ENCODE measurements around the gene KCND2. TPM values are rescaled to one million over a fixed set of nuclear protein-coding genes. Genes with fewer than 3 reads are reported as not detected.

Gene KCND2
- total RNA-seq, 2 experiments from 2014 or later: not detected

- DNase-seq: no peak
- CTCF ChIA-PET: no interaction called here
These were observed 47.4 kb downstream of the KCND2 start for GRCh38 chr7:120320218-120320961.

GRCh38 chr7:120327054-120327453 lies 54.1 kb downstream of the KCND2 start:
- ChIA-PET CTCF (no interaction called here), POLR2A (no interaction called here)
- H3K27me3 Mint-ChIP-seq (ENCODE audit: low read depth): no peaks in the 10 kb centered on the region
- ATAC-seq: no peak
- peaks cover 2% of the 10 kb centered on the region for H3K9me3 Mint-ChIP-seq (ENCODE audit: insufficient read depth)
- no peak overlapping the region for H3K27ac Mint-ChIP-seq
- no peaks in the 10 kb centered on the region for H3K36me3 Mint-ChIP-seq (ENCODE audit: low read depth)
- H3K4me1 Mint-ChIP-seq (ENCODE audit: low read depth): no peaks in the 10 kb centered on the region
- H3K4me3 Mint-ChIP-seq: no peak overlapping the region
- no peak for DNase-seq

More at GRCh38 chr7:120320218-120320961, 47.4 kb downstream of the KCND2 start:
- no peak for ATAC-seq
- H3K4me1 Mint-ChIP-seq (ENCODE audit: low read depth): no peaks in the 10 kb centered on the region
- no peaks in the 10 kb centered on the region for H3K27me3 Mint-ChIP-seq (ENCODE audit: low read depth)
- no peak overlapping the region for H3K4me3 Mint-ChIP-seq
- no peaks in the 10 kb centered on the region for H3K36me3 Mint-ChIP-seq (ENCODE audit: low read depth)
- no peak overlapping the region for H3K27ac Mint-ChIP-seq
- POLR2A ChIA-PET: no interaction called here
- H3K9me3 Mint-ChIP-seq (ENCODE audit: insufficient read depth): no peaks in the 10 kb centered on the region

GRCh38 chr7:120332433-120332832 lies 59.5 kb downstream of the KCND2 start:
- POLR2A ChIA-PET: no interaction called here
- H3K36me3 Mint-ChIP-seq (ENCODE audit: low read depth): no peaks in the 10 kb centered on the region

GRCh38 chr7:120334475-120334874 lies 61.5 kb downstream of the KCND2 start:
- Mint-ChIP-seq H3K27me3 (ENCODE audit: low read depth) (no peaks in the 10 kb centered on the region), H3K27ac (no peak overlapping the region)
- DNase-seq: no peak

More at GRCh38 chr7:120332433-120332832, 59.5 kb downstream of the KCND2 start:
- DNase-seq (no peak), ATAC-seq (no peak)
- Mint-ChIP-seq H3K9me3 (ENCODE audit: insufficient read depth) (peaks cover 3% of the 10 kb centered on the region), H3K4me3 (no peak overlapping the region), H3K27me3 (ENCODE audit: low read depth) (no peaks in the 10 kb centered on the region), H3K27ac (no peak overlapping the region), H3K4me1 (ENCODE audit: low read depth) (no peaks in the 10 kb centered on the region)
- CTCF ChIA-PET: no interaction called here

GRCh38 chr7:120337308-120337907 lies 64.4 kb downstream of the KCND2 start:
- Mint-ChIP-seq H3K36me3 (ENCODE audit: low read depth) (no peaks in the 10 kb centered on the region), H3K9me3 (ENCODE audit: insufficient read depth) (no peaks in the 10 kb centered on the region), H3K4me3 (no peak overlapping the region), H3K4me1 (ENCODE audit: low read depth) (no peaks in the 10 kb centered on the region), H3K27ac (no peak overlapping the region), H3K27me3 (ENCODE audit: low read depth) (no peaks in the 10 kb centered on the region)
- ATAC-seq (no peak), DNase-seq (no peak)
- ChIA-PET POLR2A (no interaction called here), CTCF (no interaction called here)

More at GRCh38 chr7:120334475-120334874, 61.5 kb downstream of the KCND2 start:
- ChIA-PET CTCF (no interaction called here), POLR2A (no interaction called here)
- no peak for ATAC-seq
- Mint-ChIP-seq H3K9me3 (ENCODE audit: insufficient read depth) (peaks cover 3% of the 10 kb centered on the region), H3K36me3 (ENCODE audit: low read depth) (no peaks in the 10 kb centered on the region), H3K4me3 (no peak overlapping the region), H3K4me1 (ENCODE audit: low read depth) (no peaks in the 10 kb centered on the region)

GRCh38 chr7:120344276-120344675 lies 71.3 kb downstream of the KCND2 start:
- Mint-ChIP-seq H3K4me3 (no peak overlapping the region), H3K27ac (no peak overlapping the region), H3K27me3 (ENCODE audit: low read depth) (no peaks in the 10 kb centered on the region), H3K4me1 (ENCODE audit: low read depth) (no peaks in the 10 kb centered on the region), H3K9me3 (ENCODE audit: insufficient read depth) (peaks cover 10% of the 10 kb centered on the region), H3K36me3 (ENCODE audit: low read depth) (no peaks in the 10 kb centered on the region)
- no peak for ATAC-seq
- ChIA-PET POLR2A (no interaction called here), CTCF (no interaction called here)
- DNase-seq: no peak

- ChIA-PET POLR2A (no interaction called here), CTCF (no interaction called here)
- DNase-seq: no peak
- H3K27ac Mint-ChIP-seq: no peak overlapping the region
- no peak overlapping the region for H3K4me3 Mint-ChIP-seq
- H3K36me3 Mint-ChIP-seq (ENCODE audit: low read depth): no peaks in the 10 kb centered on the region
- H3K4me1 Mint-ChIP-seq (ENCODE audit: low read depth): no peaks in the 10 kb centered on the region
- no peaks in the 10 kb centered on the region for H3K27me3 Mint-ChIP-seq (ENCODE audit: low read depth)
- no peaks in the 10 kb centered on the region for H3K9me3 Mint-ChIP-seq (ENCODE audit: insufficient read depth)
- ATAC-seq: no peak
These were observed 80.2 kb downstream of the KCND2 start for GRCh38 chr7:120353171-120353570.

- Mint-ChIP-seq H3K9me3 (ENCODE audit: insufficient read depth) (no peaks in the 10 kb centered on the region), H3K4me1 (ENCODE audit: low read depth) (no peaks in the 10 kb centered on the region), H3K4me3 (no peak overlapping the region), H3K27ac (no peak overlapping the region), H3K27me3 (ENCODE audit: low read depth) (no peaks in the 10 kb centered on the region), H3K36me3 (ENCODE audit: low read depth) (no peaks in the 10 kb centered on the region)
- POLR2A ChIA-PET: no interaction called here
- no peak for ATAC-seq
- CTCF ChIA-PET: interaction anchor here (1.5 kb wide), 1 partner anchor 14 kb away, joined by 4 read pairs; no protein-coding TSS in a partner anchor
- DNase-seq: no peak
These were observed 87.9 kb downstream of the KCND2 start for GRCh38 chr7:120360918-120361317.

GRCh38 chr7:120363414-120363813 lies 90.4 kb downstream of the KCND2 start:
- H3K27ac Mint-ChIP-seq: no peak overlapping the region
- no peaks in the 10 kb centered on the region for H3K27me3 Mint-ChIP-seq (ENCODE audit: low read depth)
- no peaks in the 10 kb centered on the region for H3K4me1 Mint-ChIP-seq (ENCODE audit: low read depth)
- no peak overlapping the region for H3K4me3 Mint-ChIP-seq
- H3K36me3 Mint-ChIP-seq (ENCODE audit: low read depth): no peaks in the 10 kb centered on the region
- H3K9me3 Mint-ChIP-seq (ENCODE audit: insufficient read depth): no peaks in the 10 kb centered on the region
- DNase-seq: no peak
- CTCF ChIA-PET: no interaction called here
- ATAC-seq: no peak
- POLR2A ChIA-PET: no interaction called here

- ATAC-seq (no peak), DNase-seq (no peak)
- ChIA-PET CTCF (no interaction called here), POLR2A (no interaction called here)
- Mint-ChIP-seq H3K9me3 (ENCODE audit: insufficient read depth) (no peaks in the 10 kb centered on the region), H3K27me3 (ENCODE audit: low read depth) (no peaks in the 10 kb centered on the region), H3K4me3 (no peak overlapping the region), H3K27ac (no peak overlapping the region), H3K36me3 (ENCODE audit: low read depth) (no peaks in the 10 kb centered on the region), H3K4me1 (ENCODE audit: low read depth) (no peaks in the 10 kb centered on the region)
These were observed 98.0 kb downstream of the KCND2 start for GRCh38 chr7:120370954-120371353.

GRCh38 chr7:120373174-120373573 lies 100.2 kb downstream of the KCND2 start:
- POLR2A ChIA-PET: no interaction called here
- no peaks in the 10 kb centered on the region for H3K4me1 Mint-ChIP-seq (ENCODE audit: low read depth)
- ATAC-seq (no peak), DNase-seq (no peak)
- H3K27ac Mint-ChIP-seq: no peak overlapping the region
- no peaks in the 10 kb centered on the region for H3K36me3 Mint-ChIP-seq (ENCODE audit: low read depth)
- no peak overlapping the region for H3K4me3 Mint-ChIP-seq
- no peaks in the 10 kb centered on the region for H3K9me3 Mint-ChIP-seq (ENCODE audit: insufficient read depth)
- H3K27me3 Mint-ChIP-seq (ENCODE audit: low read depth): no peaks in the 10 kb centered on the region
- CTCF ChIA-PET: no interaction called here

- ATAC-seq (no peak), DNase-seq (no peak)
- H3K4me1 Mint-ChIP-seq (ENCODE audit: low read depth): no peaks in the 10 kb centered on the region
- ChIA-PET CTCF (no interaction called here), POLR2A (no interaction called here)
- H3K27me3 Mint-ChIP-seq (ENCODE audit: low read depth): no peaks in the 10 kb centered on the region
- no peaks in the 10 kb centered on the region for H3K9me3 Mint-ChIP-seq (ENCODE audit: insufficient read depth)
- H3K4me3 Mint-ChIP-seq: no peak overlapping the region
- no peaks in the 10 kb centered on the region for H3K36me3 Mint-ChIP-seq (ENCODE audit: low read depth)
- H3K27ac Mint-ChIP-seq: no peak overlapping the region
These were observed 121.6 kb downstream of the KCND2 start for GRCh38 chr7:120394595-120394994.
